H9 (cell line): ENCODE results near the gene TFPI. TPM values are rescaled to one million over a fixed set of nuclear protein-coding genes. Genes with fewer than 3 reads are reported as not detected.

ENCODE experiments used
- DNase-seq: peaks from one replicate; pipeline ENCODE4 v3.0.0-alpha.2; 2017
- H2AFZ ChIP-seq: one replicate; pipeline ENCODE4 v1.6.1; 2013; ENCODE audit warnings: mild to moderate bottlenecking, low read length, control low read depth, moderate library complexity
- H2AK5ac ChIP-seq: 2 replicates; pipeline ENCODE4 v1.6.1; 2013; ENCODE audit warnings: low read length, control low read depth, mixed read lengths; ENCODE audit not compliant: insufficient read length
- H2BK120ac ChIP-seq: one replicate; pipeline ENCODE4 v1.6.1; 2013; ENCODE audit warnings: low read depth, mild to moderate bottlenecking, low read length, control low read depth, inconsistent platforms; ENCODE audit not compliant: poor library complexity, severe bottlenecking
- H2BK12ac ChIP-seq: 2 replicates; pipeline ENCODE4 v1.6.1; 2013; ENCODE audit warnings: low read length, control low read depth, mixed read lengths, low read depth; ENCODE audit not compliant: insufficient read length
- H2BK15ac ChIP-seq: 2 replicates; pipeline ENCODE4 v1.6.1; 2013; ENCODE audit warnings: low read depth, low read length, control low read depth
- H2BK20ac ChIP-seq: one replicate; pipeline ENCODE4 v1.6.1; 2013; ENCODE audit warnings: low read depth, mild to moderate bottlenecking, low read length, control low read depth, inconsistent platforms; ENCODE audit not compliant: poor library complexity, severe bottlenecking
- H2BK5ac ChIP-seq: 2 replicates; pipeline ENCODE4 v1.6.1; 2013; ENCODE audit warnings: low read length, control low read depth, mixed read lengths; ENCODE audit not compliant: insufficient read length
- H3K14ac ChIP-seq: 2 replicates; pipeline ENCODE4 v1.6.1; 2013; ENCODE audit warnings: low read length, control low read depth; ENCODE audit not compliant: insufficient read depth
- H3K18ac ChIP-seq: 2 replicates; pipeline ENCODE4 v1.6.1; 2013; ENCODE audit warnings: low read depth, mild to moderate bottlenecking, mixed read lengths, low read length, control low read depth; ENCODE audit not compliant: insufficient read length
- H3K23ac ChIP-seq: 2 replicates; pipeline ENCODE4 v1.6.1; 2013; ENCODE audit warnings: low read length, control low read depth, mixed read lengths, low read depth; ENCODE audit not compliant: insufficient read length
- H3K23me2 ChIP-seq: 2 replicates; pipeline ENCODE4 v1.6.1; 2013; ENCODE audit warnings: low read depth, mild to moderate bottlenecking, mixed read lengths, low read length, control low read depth; ENCODE audit not compliant: insufficient read length, poor library complexity, severe bottlenecking
- H3K27ac ChIP-seq: 2 replicates; pipeline ENCODE4 v1.5.1; 2013; ENCODE audit warnings: low read length, control low read depth, mixed read lengths, low read depth; ENCODE audit not compliant: insufficient read length
- H3K27me3 ChIP-seq: 2 replicates; pipeline ENCODE4 v1.6.1; 2013; ENCODE audit warnings: low read length, control low read depth, inconsistent platforms; ENCODE audit not compliant: insufficient read depth
- H3K4ac ChIP-seq: 2 replicates; pipeline ENCODE4 v1.6.1; 2013; ENCODE audit warnings: low read depth, mild to moderate bottlenecking, control low read depth, inconsistent platforms, low read length, moderate library complexity
- H3K4me1 ChIP-seq: 2 replicates; pipeline ENCODE4 v1.6.1; 2013; ENCODE audit warnings: low read length, control low read depth, inconsistent platforms; ENCODE audit not compliant: insufficient read depth
- H3K4me2 ChIP-seq: 2 replicates; pipeline ENCODE4 v1.6.1; 2013; ENCODE audit warnings: low read length, control low read depth, mixed read lengths; ENCODE audit not compliant: insufficient read length, insufficient read depth
- H3K56ac ChIP-seq: 2 replicates; pipeline ENCODE4 v1.6.1; 2013; ENCODE audit warnings: low read depth, mild to moderate bottlenecking, mixed read lengths, low read length, control low read depth; ENCODE audit not compliant: insufficient read length
- H3K79me1 ChIP-seq: 2 replicates; pipeline ENCODE4 v1.6.1; 2013; ENCODE audit warnings: low read depth, mild to moderate bottlenecking, moderate library complexity, low read length, control low read depth, inconsistent platforms; ENCODE audit not compliant: insufficient read depth, poor library complexity, severe bottlenecking
- H3K79me2 ChIP-seq: 2 replicates; pipeline ENCODE4 v1.6.1; 2013; ENCODE audit warnings: low read length, control low read depth, inconsistent platforms; ENCODE audit not compliant: insufficient read depth
- H3K9ac ChIP-seq: 2 replicates; pipeline ENCODE4 v1.6.1; 2013; ENCODE audit warnings: low read length, control low read depth, mixed read lengths; ENCODE audit not compliant: insufficient read length; ENCODE audit errors: extremely low read depth
- H3K9me3 ChIP-seq: one replicate; pipeline ENCODE4 v1.6.1; 2013; ENCODE audit warnings: low read depth, low read length, inconsistent platforms; ENCODE audit not compliant: control insufficient read depth
- H3T11ph ChIP-seq: one replicate; pipeline ENCODE4 v1.6.1; 2013; ENCODE audit warnings: mild to moderate bottlenecking, low read length, control low read depth, inconsistent platforms
- H4K20me1 ChIP-seq: one replicate; pipeline ENCODE4 v1.6.1; 2013; ENCODE audit not compliant: control insufficient read depth, insufficient read length, insufficient read depth
- H4K5ac ChIP-seq: 2 replicates; pipeline ENCODE4 v1.6.1; 2013; ENCODE audit warnings: low read depth, mild to moderate bottlenecking, mixed read lengths, low read length, control low read depth; ENCODE audit not compliant: insufficient read length
- H4K8ac ChIP-seq: replicated peaks from 2 replicates; pipeline ENCODE4 v1.6.1; 2013; ENCODE audit warnings: low read length, control low read depth, mixed read lengths, low read depth; ENCODE audit not compliant: insufficient read length
- H4K91ac ChIP-seq: 2 replicates; pipeline ENCODE4 v1.6.1; 2013; ENCODE audit warnings: low read depth, mild to moderate bottlenecking, moderate library complexity, mixed read lengths, low read length, control low read depth; ENCODE audit not compliant: insufficient read length
- H3K27ac Mint-ChIP-seq, 3 experiments: 2 replicates in 2 of 3; 3 replicates in 1 of 3; pipeline ENCODE4 v1.8.0; 2020 to 2021; ENCODE audit warnings: mixed read lengths in 3 of 3, mild to moderate bottlenecking in 1 of 3, moderate library complexity in 1 of 3
- H3K27me3 Mint-ChIP-seq: 2 replicates; pipeline ENCODE4 v1.8.0; 2021; ENCODE audit warnings: low read depth, mild to moderate bottlenecking, moderate library complexity, mixed read lengths
- H3K36me3 Mint-ChIP-seq, 3 experiments: 2 replicates in 2 of 3; 3 replicates in 1 of 3; pipeline ENCODE4 v1.8.0; 2020 to 2021; ENCODE audit warnings: low read depth in 3 of 3, mixed read lengths in 3 of 3; ENCODE audit not compliant: insufficient read depth in 1 of 3
- H3K4me1 Mint-ChIP-seq, 2 experiments: 2 replicates each; pipeline ENCODE4 v1.8.0; 2020; ENCODE audit warnings: mixed read lengths in 2 of 2
- H3K4me3 Mint-ChIP-seq, 2 experiments: 2 replicates in 1 of 2; 3 replicates in 1 of 2; pipeline ENCODE4 v1.8.0; 2020 to 2021; ENCODE audit warnings: mild to moderate bottlenecking in 2 of 2, mixed read lengths in 2 of 2, moderate library complexity in 1 of 2
- H3K9me3 Mint-ChIP-seq, 2 experiments: 2 replicates in 1 of 2; 3 replicates in 1 of 2; pipeline ENCODE4 v1.8.0; 2020; ENCODE audit warnings: mild to moderate bottlenecking in 2 of 2, mixed read lengths in 2 of 2, moderate library complexity in 1 of 2
- WGBS: extraction: QIAGEN DNeasy Blood & Tissue Kit; methylation state at CpG from one replicate; pipeline ENCODE4 v1.1.7; 2013; ENCODE audit warnings: missing lambda C conversion rate, low lambda C conversion rate, mixed read lengths; ENCODE audit not compliant: insufficient read length; ENCODE audit errors: extremely low coverage; 5-methylcytosine and 5-hydroxymethylcytosine counted together
- total RNA-seq: library from RNA; stranded (reverse); gene quantifications from 2 replicates; pipeline ENCODE4 v1.2.1, GENCODE V29; 2021
- TF ChIP-seq, protein P1 (sequence below): fragments of 200-600 bp; sonication (generic); conservative IDR thresholded peaks from 3 replicates; pipeline ENCODE4 v1.8.0; 2021; ENCODE audit warnings: antibody characterized with exemption, mild to moderate bottlenecking

The TFPI gene
- total RNA-seq, 1 experiment from 2014 or later: 5.8 TPM

DNA sequence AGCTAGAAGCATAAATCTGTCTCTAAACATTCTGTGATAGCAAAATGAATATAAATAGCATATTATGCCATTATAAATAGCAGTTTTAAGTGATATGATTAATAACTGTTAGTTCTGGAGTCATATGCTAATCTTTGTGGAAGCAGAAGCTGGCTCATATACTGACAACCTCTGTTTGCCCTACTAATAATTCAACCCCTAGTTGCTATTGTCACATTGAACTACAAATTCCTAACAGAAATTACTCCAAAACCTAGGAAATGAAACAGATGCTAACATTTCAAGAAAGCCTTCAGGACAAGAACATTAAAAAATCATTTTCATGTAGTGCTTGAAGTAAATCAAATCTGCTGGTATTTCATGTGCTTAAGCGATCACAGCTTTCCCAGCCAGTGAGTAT lies 134.4 kb downstream of the TFPI start:
- H3K4me3 Mint-ChIP-seq: no peak overlapping the region
- Histone ChIP-seq H3K56ac (no peak overlapping the region), H2AFZ (no peak overlapping the region), H3K18ac (no peak overlapping the region), H4K5ac (no peak overlapping the region), H3K23ac (no peak overlapping the region), H3K79me2 (0 out of 2 replicates have a peak, but pooled peaks cover 1% of the 10 kb centered on the region), H3K4me1 (no peaks in the 10 kb centered on the region), H3K9ac (no peak overlapping the region), H3K27ac (no peak overlapping the region), H3K79me1 (no peaks in the 10 kb centered on the region), H4K20me1 (no peaks in the 10 kb centered on the region), H2BK15ac (no peak overlapping the region), H2BK5ac (no peak overlapping the region), H3K4ac (no peak overlapping the region), H3K27me3 (no peaks in the 10 kb centered on the region), H4K91ac (no peak overlapping the region), H3K14ac (no peak overlapping the region), H4K8ac (no peak overlapping the region), H3K23me2 (no peaks in the 10 kb centered on the region), H2BK20ac (no peak overlapping the region), H3K9me3 (no peaks in the 10 kb centered on the region), H2BK12ac (no peak overlapping the region), H2AK5ac (no peak overlapping the region), H3T11ph (no peak overlapping the region), H2BK120ac (no peak overlapping the region), H3K4me2 (no peak overlapping the region)
- no peaks in the 10 kb centered on the region for H3K27me3 Mint-ChIP-seq
- no peak for DNase-seq
- H3K27ac Mint-ChIP-seq: no peak overlapping the region
- WGBS: no CpG with 5 or more reads among the region's 1 CpG
- H3K36me3 Mint-ChIP-seq: no peaks in the 10 kb centered on the region
- H3K4me1 Mint-ChIP-seq: peaks cover 9 to 13% of the 10 kb centered on the region in 2 experiments
- TF ChIP-seq, protein P1, sequence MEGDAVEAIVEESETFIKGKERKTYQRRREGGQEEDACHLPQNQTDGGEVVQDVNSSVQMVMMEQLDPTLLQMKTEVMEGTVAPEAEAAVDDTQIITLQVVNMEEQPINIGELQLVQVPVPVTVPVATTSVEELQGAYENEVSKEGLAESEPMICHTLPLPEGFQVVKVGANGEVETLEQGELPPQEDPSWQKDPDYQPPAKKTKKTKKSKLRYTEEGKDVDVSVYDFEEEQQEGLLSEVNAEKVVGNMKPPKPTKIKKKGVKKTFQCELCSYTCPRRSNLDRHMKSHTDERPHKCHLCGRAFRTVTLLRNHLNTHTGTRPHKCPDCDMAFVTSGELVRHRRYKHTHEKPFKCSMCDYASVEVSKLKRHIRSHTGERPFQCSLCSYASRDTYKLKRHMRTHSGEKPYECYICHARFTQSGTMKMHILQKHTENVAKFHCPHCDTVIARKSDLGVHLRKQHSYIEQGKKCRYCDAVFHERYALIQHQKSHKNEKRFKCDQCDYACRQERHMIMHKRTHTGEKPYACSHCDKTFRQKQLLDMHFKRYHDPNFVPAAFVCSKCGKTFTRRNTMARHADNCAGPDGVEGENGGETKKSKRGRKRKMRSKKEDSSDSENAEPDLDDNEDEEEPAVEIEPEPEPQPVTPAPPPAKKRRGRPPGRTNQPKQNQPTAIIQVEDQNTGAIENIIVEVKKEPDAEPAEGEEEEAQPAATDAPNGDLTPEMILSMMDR: no peak
- H3K9me3 Mint-ChIP-seq: no peaks in the 10 kb centered on the region
